ENCODE results near the gene NPTN. TPM values are rescaled to one million over a fixed set of nuclear protein-coding genes. Genes with fewer than 3 reads are reported as not detected.

Gene NPTN
- total RNA-seq, 4 donors from 2014 or later = 159 to 356 (median 215) TPM

GRCh38 chr15:73573572-73573971, 59.6 kb downstream of the NPTN start:
- Histone ChIP-seq H3K27me3 (no peaks in the 10 kb centered on the region), H3K4me1 (peaks cover 0 to 9% of the 10 kb centered on the region in 2 donors), H3K27ac (peak overlapping the region; percentile 12 to 16), H3K4me3 (no peak overlapping the region), H3K36me3 (no peaks in the 10 kb centered on the region), H3K9me3 (no peaks in the 10 kb centered on the region)
- intact Hi-C loops (cut with DNase I; ENCODE audit: low total_unique reads) = no loop called here
- no peak for TF ChIP-seq POLR2A (IDR thresholded peaks at IDR 0.05)
- TF ChIP-seq CTCF (IDR thresholded peaks at IDR 0.05) = no peak
- peak; percentile 39 to 65 for DNase-seq

GRCh38 chr15:73573037-73573436, 60.2 kb downstream of the NPTN start:
- intact Hi-C loops (cut with DNase I; ENCODE audit: low total_unique reads) = no loop called here
- no peak for TF ChIP-seq POLR2A (IDR thresholded peaks at IDR 0.05)
- Histone ChIP-seq H3K27ac (no peak overlapping the region), H3K4me3 (no peak overlapping the region), H3K9me3 (no peaks in the 10 kb centered on the region), H3K27me3 (no peaks in the 10 kb centered on the region), H3K36me3 (no peaks in the 10 kb centered on the region), H3K4me1 (peaks cover 0 to 9% of the 10 kb centered on the region in 2 donors)
- DNase-seq = no peak

GRCh38 chr15:73572296-73572695, 60.9 kb downstream of the NPTN start:
- Histone ChIP-seq H3K27ac (no peak overlapping the region), H3K36me3 (no peaks in the 10 kb centered on the region), H3K27me3 (no peaks in the 10 kb centered on the region), H3K4me1 (peaks cover 0 to 9% of the 10 kb centered on the region in 2 donors), H3K9me3 (no peaks in the 10 kb centered on the region), H3K4me3 (no peak overlapping the region)
- intact Hi-C loops (cut with DNase I; ENCODE audit: low total_unique reads) = no loop called here
- no peak for TF ChIP-seq POLR2A (IDR thresholded peaks at IDR 0.05)
- no peak for TF ChIP-seq CTCF (IDR thresholded peaks at IDR 0.05)
- no peak for DNase-seq

- no peaks in the 10 kb centered on the region for H3K27me3 ChIP-seq
- no peak overlapping the region for H3K27ac ChIP-seq
- no peaks in the 10 kb centered on the region for H3K9me3 ChIP-seq
- intact Hi-C loops (cut with DNase I; ENCODE audit: low total_unique reads) = no loop called here
- peaks cover 0 to 9% of the 10 kb centered on the region in 2 donors for H3K4me1 ChIP-seq
- TF ChIP-seq CTCF (IDR thresholded peaks at IDR 0.05) (no peak), POLR2A (IDR thresholded peaks at IDR 0.05) (no peak)
- no peak overlapping the region for H3K4me3 ChIP-seq
- DNase-seq = no peak
- no peaks in the 10 kb centered on the region for H3K36me3 ChIP-seq
Measured at GRCh38 chr15:73571346-73571745, 61.8 kb downstream of the NPTN start.

GRCh38 chr15:73570355-73571032, 62.7 kb downstream of the NPTN start:
- Histone ChIP-seq H3K4me3 (no peak overlapping the region), H3K4me1 (peaks cover 0 to 9% of the 10 kb centered on the region in 2 donors), H3K36me3 (no peaks in the 10 kb centered on the region), H3K27me3 (no peaks in the 10 kb centered on the region), H3K9me3 (no peaks in the 10 kb centered on the region), H3K27ac (no peak overlapping the region)
- intact Hi-C loops (cut with DNase I; ENCODE audit: low total_unique reads) = no loop called here
- TF ChIP-seq CTCF (IDR thresholded peaks at IDR 0.05) (no peak), POLR2A (IDR thresholded peaks at IDR 0.05) (no peak)
- no peak for DNase-seq
